H4 (cell line): ENCODE measurements around the gene EPHB3. TPM values are rescaled to one million over a fixed set of nuclear protein-coding genes. Genes with fewer than 3 reads are reported as not detected.

Source experiments
- DNase-seq: peaks from one replicate; pipeline ENCODE4 v3.0.0-alpha.2; 2015; ENCODE audit warnings: low spot score
- total RNA-seq: library from RNA; depleted of rRNA; stranded (reverse); fragments of >200 nt; shearing (Covaris generic); gene quantifications from 2 replicates; pipeline ENCODE4 v1.2.3, GENCODE V29; 2014

The EPHB3 gene
- total RNA-seq, 1 experiment from 2014 or later, result 2.0 TPM

DNA sequence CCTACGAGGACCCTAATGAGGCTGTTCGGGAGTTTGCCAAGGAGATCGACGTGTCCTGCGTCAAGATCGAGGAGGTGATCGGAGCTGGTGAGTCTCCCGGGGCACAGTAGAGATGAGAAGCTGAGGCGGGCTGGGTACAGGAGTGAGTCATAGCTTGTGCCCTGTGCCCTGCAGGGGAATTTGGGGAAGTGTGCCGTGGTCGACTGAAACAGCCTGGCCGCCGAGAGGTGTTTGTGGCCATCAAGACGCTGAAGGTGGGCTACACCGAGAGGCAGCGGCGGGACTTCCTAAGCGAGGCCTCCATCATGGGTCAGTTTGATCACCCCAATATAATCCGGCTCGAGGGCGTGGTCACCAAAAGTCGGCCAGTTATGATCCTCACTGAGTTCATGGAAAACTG is 17.9 kb downstream of the EPHB3 start:
- DNase-seq, result no peak

GRCh38 chr3:184580376-184580775 is 18.8 kb downstream of the EPHB3 start:
- DNase-seq, result no peak

DNA sequence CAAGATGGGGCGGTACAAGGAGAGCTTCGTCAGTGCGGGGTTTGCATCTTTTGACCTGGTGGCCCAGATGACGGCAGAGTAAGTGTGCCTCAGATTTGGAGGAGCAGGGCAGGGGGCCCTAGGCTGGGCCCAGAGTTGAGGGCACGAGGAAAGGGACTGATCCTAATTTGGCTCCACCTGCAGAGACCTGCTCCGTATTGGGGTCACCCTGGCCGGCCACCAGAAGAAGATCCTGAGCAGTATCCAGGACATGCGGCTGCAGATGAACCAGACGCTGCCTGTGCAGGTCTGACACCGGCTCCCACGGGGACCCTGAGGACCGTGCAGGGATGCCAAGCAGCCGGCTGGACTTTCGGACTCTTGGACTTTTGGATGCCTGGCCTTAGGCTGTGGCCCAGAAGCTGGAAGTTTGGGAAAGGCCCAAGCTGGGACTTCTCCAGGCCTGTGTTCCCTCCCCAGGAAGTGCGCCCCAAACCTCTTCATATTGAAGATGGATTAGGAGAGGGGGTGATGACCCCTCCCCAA is 19.8 kb downstream of the EPHB3 start:
- no peak for DNase-seq

- DNase-seq, result no peak
Measured at GRCh38 chr3:184582646-184583577, 21.3 kb downstream of the EPHB3 start.

DNA sequence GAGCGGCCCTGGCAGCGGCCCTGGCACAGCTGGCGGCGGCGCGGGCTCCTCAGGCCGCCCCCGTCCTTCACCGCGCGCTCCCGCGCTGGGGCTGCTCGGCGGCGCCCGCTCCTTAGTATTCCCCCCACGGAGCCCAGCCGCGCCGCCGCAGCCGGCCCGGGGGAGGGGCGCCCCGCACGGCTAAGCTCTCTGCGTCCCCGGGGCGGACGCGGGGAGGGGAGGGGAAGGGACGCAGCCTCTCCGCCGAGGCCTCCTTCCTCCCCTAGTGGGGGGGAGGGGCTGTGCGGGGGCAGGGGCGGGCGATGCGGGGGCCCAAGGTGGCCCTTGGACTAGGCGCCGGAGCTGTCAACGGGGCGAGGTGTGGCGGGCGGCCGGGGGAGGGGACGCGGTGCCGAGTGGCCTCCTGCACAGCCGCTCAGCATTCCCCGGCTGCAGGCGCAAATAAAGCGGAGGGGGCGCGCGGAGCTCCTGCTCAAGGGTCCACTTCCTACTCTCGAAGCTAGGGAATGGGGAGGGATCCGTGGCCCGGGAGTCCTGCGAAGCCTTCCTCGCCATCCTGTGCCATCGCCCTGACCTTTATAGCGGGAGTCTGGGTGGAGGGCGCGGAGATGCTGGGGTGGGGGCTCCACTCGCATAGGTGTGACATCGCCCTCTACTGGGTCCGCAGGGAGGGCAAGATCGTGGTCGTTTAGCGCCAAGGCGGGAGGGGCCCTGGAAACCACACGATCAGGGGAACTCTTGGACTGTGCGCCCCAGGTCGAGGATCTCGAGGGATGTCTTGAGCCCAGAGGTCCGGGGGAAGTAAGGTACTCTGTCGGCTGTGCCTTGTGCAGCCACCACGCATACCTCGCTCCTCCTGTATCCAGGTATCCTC is 22.2 kb downstream of the EPHB3 start:
- DNase-seq, result no peak

DNA sequence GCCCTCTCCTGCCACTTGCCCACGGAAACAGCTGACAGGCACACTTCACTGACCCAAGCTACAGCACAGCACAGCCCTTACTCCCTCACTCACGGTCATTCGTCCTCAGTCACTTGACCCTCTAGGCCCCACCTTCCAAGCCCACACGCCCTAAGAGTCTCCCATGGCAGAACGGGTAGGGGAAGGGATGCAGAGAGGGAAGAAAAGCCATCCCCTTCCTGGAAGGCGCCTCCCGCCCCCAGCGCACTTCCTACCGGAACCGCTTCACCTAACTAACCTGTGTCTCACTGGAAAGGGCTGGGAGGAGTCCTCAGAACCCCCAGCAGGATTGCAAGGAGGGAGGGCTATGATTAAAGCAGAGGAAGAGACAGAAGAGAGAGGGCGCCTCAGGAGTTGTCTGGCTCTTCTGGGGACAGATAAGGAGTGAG is 22.9 kb downstream of the EPHB3 start:
- DNase-seq, result no peak

GRCh38 chr3:184585545-184585944 is 24.0 kb downstream of the EPHB3 start:
- DNase-seq, result no peak

- DNase-seq, result no peak
Measured at GRCh38 chr3:184586851-184587250, 25.3 kb downstream of the EPHB3 start.

DNA sequence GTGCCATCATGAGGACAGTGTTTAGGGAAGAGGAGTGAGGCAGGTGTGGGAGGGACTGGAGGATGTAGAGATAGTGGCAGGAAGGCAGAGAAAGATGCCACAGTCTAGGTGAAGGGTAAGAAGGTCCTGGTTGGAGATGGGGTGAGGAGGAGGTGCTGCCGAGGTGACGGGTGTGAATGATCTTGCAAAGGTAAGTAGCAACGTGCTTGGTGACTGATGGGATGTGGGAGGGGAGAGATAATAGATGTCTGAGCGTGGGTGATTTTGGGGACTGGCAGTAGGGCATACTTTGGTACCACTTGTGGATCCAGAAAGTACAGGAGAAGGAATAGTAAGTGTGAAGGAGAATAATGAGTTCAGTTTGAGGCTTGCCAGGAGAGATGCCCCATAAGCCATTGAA is 27.2 kb downstream of the EPHB3 start:
- DNase-seq, result no peak

GRCh38 chr3:184590795-184591194 is 29.2 kb downstream of the EPHB3 start:
- no peak for DNase-seq

DNA sequence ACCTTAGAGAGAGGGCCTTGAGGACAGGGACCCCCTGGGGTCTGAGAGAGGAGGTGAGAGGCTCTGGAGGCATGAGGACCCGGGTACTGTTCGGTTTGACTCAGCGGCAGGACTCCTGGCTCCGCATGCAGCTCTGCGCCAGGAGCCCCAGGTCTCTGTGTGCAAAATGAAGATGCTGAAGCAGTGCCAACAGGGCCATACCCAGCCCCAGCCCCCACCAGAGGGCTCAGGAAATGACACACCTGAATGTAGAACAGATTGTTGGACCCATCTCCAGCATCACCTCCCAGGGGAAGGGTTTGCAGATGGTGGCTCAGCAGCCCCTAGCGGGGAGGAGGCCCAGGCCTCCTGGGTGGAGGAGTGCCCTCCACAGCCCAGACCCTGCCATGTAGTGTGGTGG is 30.2 kb downstream of the EPHB3 start:
- DNase-seq, result no peak

GRCh38 chr3:184592371-184593219 is 31.0 kb downstream of the EPHB3 start:
- no peak for DNase-seq

GRCh38 chr3:184593220-184593927 is 31.8 kb downstream of the EPHB3 start:
- DNase-seq, result no peak

- DNase-seq, result no peak
Measured at GRCh38 chr3:184593928-184594303, 32.3 kb downstream of the EPHB3 start.

DNA sequence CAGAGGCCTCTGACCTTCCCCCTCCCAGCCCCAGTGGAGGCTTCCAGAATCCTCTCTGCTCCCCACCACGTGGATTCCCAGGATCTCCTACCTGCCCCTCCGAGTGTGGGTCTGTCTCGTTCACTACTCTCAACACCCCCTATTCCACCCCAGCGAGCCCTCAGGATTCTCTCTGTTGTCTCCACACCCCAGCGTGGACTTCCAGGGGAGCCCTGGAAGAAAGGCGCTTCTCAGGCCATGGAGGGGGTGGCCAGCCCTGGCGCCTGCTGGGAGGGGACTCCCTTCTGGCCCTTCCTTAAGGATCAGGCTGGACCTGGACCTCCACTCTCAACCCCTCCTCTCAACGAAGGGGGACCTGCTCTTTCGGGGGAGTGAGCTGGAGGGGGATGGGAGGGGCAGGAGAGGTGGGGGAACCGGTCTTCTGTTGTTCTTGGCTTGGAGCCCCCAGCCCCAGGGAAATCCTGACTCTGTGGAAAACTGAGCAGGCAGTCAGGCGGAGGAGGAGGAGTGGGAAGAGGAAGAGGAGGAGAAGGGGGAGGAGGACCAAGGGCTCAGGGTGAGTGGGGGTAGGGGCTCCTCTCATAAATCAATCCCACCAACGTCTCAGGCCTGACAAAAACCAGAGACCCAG is 32.9 kb downstream of the EPHB3 start:
- no peak for DNase-seq

DNA sequence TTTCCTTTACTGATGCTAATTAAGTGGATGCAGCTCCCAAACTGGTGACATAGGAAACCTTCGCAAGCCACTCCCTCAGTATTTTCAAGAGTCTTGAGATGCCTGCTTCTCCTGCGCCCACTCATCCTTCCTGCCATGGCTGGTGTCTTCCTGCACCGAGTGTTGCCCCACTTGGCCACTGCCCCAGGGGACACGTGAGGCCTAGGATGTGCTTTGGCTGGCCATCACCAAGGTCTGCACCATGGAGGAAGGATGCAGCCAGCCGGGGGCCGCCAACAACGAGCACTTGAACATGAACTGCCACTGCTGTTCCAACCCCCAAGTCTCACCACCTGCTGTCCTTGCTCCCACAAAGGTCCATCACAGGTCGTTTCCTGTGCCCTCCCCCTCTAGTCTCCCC is 34.1 kb downstream of the EPHB3 start:
- no peak for DNase-seq

- DNase-seq, result no peak
Measured at GRCh38 chr3:184596233-184596632, 34.6 kb downstream of the EPHB3 start.

- no peak for DNase-seq
Measured at GRCh38 chr3:184596886-184597575, 35.4 kb downstream of the EPHB3 start.

- no peak for DNase-seq
Measured at GRCh38 chr3:184597829-184598573, 36.4 kb downstream of the EPHB3 start.
